ENCODE measurements around the gene TPTE.

Gene TPTE

GRCh38 chr21:10521091-10521598, at the start of gene TPTE:
Gene TPTE (plus strand): TSS chr21:10521583. CDS start chr21:10538724, 17,141 bp downstream.
- no peak for TF ChIP-seq GATA2 (IDR thresholded peaks at IDR 0.05; ENCODE audit: low read depth, low read length)
- TF ChIP-seq GATA3 (IDR thresholded peaks at IDR 0.05; ENCODE audit: low read depth, low read length) = no peak

GRCh38 chr21:10511116-10511515, 10.3 kb upstream of the TPTE start:
- TF ChIP-seq GATA2 (IDR thresholded peaks at IDR 0.05; ENCODE audit: low read depth, low read length) (no peak), GATA3 (IDR thresholded peaks at IDR 0.05; ENCODE audit: low read depth, low read length) (no peak)

GRCh38 chr21:10539956-10540355, 18.6 kb downstream of the TPTE start:
- TF ChIP-seq GATA3 (IDR thresholded peaks at IDR 0.05; ENCODE audit: low read depth, low read length) (no peak), GATA2 (IDR thresholded peaks at IDR 0.05; ENCODE audit: low read depth, low read length) (no peak)

- TF ChIP-seq GATA3 (IDR thresholded peaks at IDR 0.05; ENCODE audit: low read depth, low read length) = no peak
- no peak for TF ChIP-seq GATA2 (IDR thresholded peaks at IDR 0.05; ENCODE audit: low read depth, low read length)
Observed at GRCh38 chr21:10575311-10575667, 53.9 kb downstream of the TPTE start.

DNA sequence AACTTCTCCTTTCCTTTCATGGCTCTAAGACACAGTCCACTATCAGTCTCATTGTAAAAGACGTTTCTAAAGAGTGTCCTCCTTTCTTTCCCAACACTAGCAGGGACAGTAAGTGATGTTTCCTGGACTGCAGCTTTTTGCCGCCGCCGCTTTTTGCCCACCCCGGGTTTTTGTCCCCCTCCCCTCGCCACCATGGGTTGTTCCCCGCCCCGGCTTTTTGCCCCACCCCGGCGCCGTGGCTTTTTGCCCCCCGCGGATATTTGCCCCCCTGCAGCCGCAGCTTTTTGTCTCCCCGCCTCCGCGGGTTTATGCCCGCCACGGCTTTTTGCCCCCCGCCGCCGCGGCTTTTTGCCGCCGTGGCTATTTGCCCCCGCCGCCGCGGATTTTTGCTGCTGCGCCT, 95.2 kb downstream of the TPTE start:
- TF ChIP-seq GATA3 (IDR thresholded peaks at IDR 0.05; ENCODE audit: low read depth, low read length) (no peak), GATA2 (IDR thresholded peaks at IDR 0.05; ENCODE audit: low read depth, low read length) (no peak)

GRCh38 chr21:10627316-10627863, 106.0 kb downstream of the TPTE start:
- TF ChIP-seq GATA2 (IDR thresholded peaks at IDR 0.05; ENCODE audit: low read depth, low read length) = no peak

DNA sequence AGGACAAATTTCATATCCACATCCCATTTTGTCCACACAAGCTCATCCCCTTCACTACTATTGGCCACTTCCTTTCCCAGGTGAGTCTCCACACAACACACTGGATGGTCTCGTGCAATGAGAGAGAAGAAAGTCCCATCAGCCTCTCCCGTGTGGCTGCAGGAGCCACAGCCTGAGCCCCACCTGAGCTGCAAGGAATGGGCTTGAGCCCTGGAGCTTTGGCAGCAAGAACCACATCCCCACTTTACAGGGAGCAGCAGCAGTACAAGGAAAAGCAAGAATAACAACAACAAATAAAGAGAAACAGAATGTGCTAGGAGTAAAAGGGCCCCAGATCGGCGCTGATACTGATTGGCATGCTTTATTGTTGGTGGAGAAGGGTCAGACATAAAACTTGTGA, 117.7 kb downstream of the TPTE start:
- TF ChIP-seq GATA2 (IDR thresholded peaks at IDR 0.05; ENCODE audit: low read depth, low read length) = no peak
- no peak for TF ChIP-seq GATA3 (IDR thresholded peaks at IDR 0.05; ENCODE audit: low read depth, low read length)

DNA sequence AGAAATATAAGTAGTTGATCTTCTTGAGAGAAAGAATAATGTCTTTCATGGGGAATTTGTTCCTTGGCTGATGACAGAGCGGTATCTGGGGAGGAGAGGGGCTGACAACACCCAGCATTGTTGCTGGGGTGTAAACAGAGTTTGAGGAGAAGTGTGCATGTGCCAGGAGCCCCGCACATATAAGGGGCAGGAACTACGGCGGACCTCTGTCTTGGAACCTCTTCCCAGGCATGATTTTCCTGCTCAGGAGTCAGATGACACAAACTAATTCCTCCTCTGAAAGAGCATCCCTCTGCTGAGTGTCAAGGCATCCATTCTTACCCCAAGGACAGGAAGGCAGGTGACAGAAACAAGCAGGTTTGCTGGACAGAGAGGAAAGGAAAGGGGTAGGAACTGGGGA, 119.1 kb downstream of the TPTE start:
- TF ChIP-seq GATA2 (IDR thresholded peaks at IDR 0.05; ENCODE audit: low read depth, low read length) = no peak
- TF ChIP-seq GATA3 (IDR thresholded peaks at IDR 0.05; ENCODE audit: low read depth, low read length) = no peak

- no peak for TF ChIP-seq GATA3 (IDR thresholded peaks at IDR 0.05; ENCODE audit: low read depth, low read length)
- no peak for TF ChIP-seq GATA2 (IDR thresholded peaks at IDR 0.05; ENCODE audit: low read depth, low read length)
Observed at GRCh38 chr21:10641107-10641506, 119.7 kb downstream of the TPTE start.

Measured in SH-SY5Y (cell line).